Cardiac muscle cell (in vitro differentiated cells and primary cell): ENCODE measurements around the gene DCAF11. TPM values are rescaled to one million over a fixed set of nuclear protein-coding genes. Genes with fewer than 3 reads are reported as not detected.
A peak's percentile ranks its signal among the peaks of the same experiment; 100 is the strongest.

Experiments
- DNase-seq, 2 donors: peaks; one replicate each; pipeline versions ENCODE4 v3.0.0 to v3.0.0-alpha.2; 2010 to 2017; ENCODE audit warnings: low read depth in 1 of 2, low spot score in 1 of 2
- H3K27ac ChIP-seq: fragments of 200-600 bp; sonication (generic); 2 replicates; pipeline ENCODE4 v1.5.1; 2016
- H3K27me3 ChIP-seq: fragments of 200-600 bp; sonication (generic); 2 replicates; pipeline ENCODE4 v1.6.0; 2016; ENCODE audit warnings: control low read depth
- H3K36me3 ChIP-seq: fragments of 200-600 bp; sonication (generic); 2 replicates; pipeline ENCODE4 v1.5.1; 2016; ENCODE audit warnings: control low read depth
- H3K4me1 ChIP-seq: fragments of 200-600 bp; sonication (generic); 2 replicates; pipeline ENCODE4 v1.8.1; 2017; ENCODE audit warnings: low read depth, mild to moderate bottlenecking, mixed run types
- H3K4me3 ChIP-seq: fragments of 200-600 bp; sonication (generic); 2 replicates; pipeline ENCODE4 v1.5.1; 2016; ENCODE audit warnings: mild to moderate bottlenecking
- H3K9me3 ChIP-seq: fragments of 200-600 bp; sonication (generic); 2 replicates; pipeline ENCODE4 v1.5.1; 2017; ENCODE audit warnings: low read depth, mild to moderate bottlenecking, control low read depth
- CTCF ChIP-seq: IDR thresholded peaks from 2 replicates; pipeline ENCODE4 v1.5.1; 2012; ENCODE audit warnings: low read depth, mild to moderate bottlenecking, low read length
- polyA plus RNA-seq: library from polyadenylated mRNA; unstranded; fragments of >200 nt; fragmentation: Nextera tagmentation; extraction: Ambion mirVana; gene quantifications from 2 replicates; pipeline ENCODE4 v1.2.1, GENCODE V29; 2016
- total RNA-seq: library from RNA; depleted of rRNA; stranded (reverse); fragments of >200 nt; gene quantifications from 2 replicates; pipeline ENCODE4 v1.2.3, GENCODE V29; 2016

DCAF11 gene
- total and polyA plus RNA-seq, 2 experiments from 2014 or later = 110 to 317 TPM

- Histone ChIP-seq H3K9me3 (no peaks in the 10 kb centered on the region), H3K4me3 (peak overlapping the region; percentile 45), H3K27me3 (no peaks in the 10 kb centered on the region), H3K27ac (no peak overlapping the region), H3K36me3 (no peaks in the 10 kb centered on the region), H3K4me1 (peaks cover 7% of the 10 kb centered on the region)
- TF ChIP-seq CTCF = no peak
- DNase-seq = peak; percentile 9 to 50
Measured at GRCh38 chr14:24095271-24096068, 19.1 kb upstream of the DCAF11 start.

- Histone ChIP-seq H3K9me3 (no peaks in the 10 kb centered on the region), H3K27me3 (no peaks in the 10 kb centered on the region), H3K4me3 (no peak overlapping the region), H3K4me1 (peaks cover 7% of the 10 kb centered on the region), H3K36me3 (no peaks in the 10 kb centered on the region), H3K27ac (no peak overlapping the region)
- no peak for DNase-seq
- TF ChIP-seq CTCF = no peak
Measured at GRCh38 chr14:24096545-24097181, 17.9 kb upstream of the DCAF11 start.

- Histone ChIP-seq H3K9me3 (no peaks in the 10 kb centered on the region), H3K4me3 (no peak overlapping the region), H3K27ac (no peak overlapping the region), H3K4me1 (peaks cover 7% of the 10 kb centered on the region), H3K27me3 (no peaks in the 10 kb centered on the region), H3K36me3 (no peaks in the 10 kb centered on the region)
- no peak for TF ChIP-seq CTCF
- DNase-seq = no peak
Measured at GRCh38 chr14:24098229-24098926, 16.2 kb upstream of the DCAF11 start.

- H3K27me3 ChIP-seq = no peaks in the 10 kb centered on the region
- H3K9me3 ChIP-seq = no peaks in the 10 kb centered on the region
- H3K4me3 ChIP-seq = no peak overlapping the region
- TF ChIP-seq CTCF = no peak
- no peak for DNase-seq
- H3K4me1 ChIP-seq = peaks cover 7% of the 10 kb centered on the region
- H3K27ac ChIP-seq = no peak overlapping the region
- H3K36me3 ChIP-seq = no peaks in the 10 kb centered on the region
Measured at GRCh38 chr14:24098927-24099813, 15.4 kb upstream of the DCAF11 start.
